ENCODE results near the gene IGFL4. TPM values are rescaled to one million over a fixed set of nuclear protein-coding genes. Genes with fewer than 3 reads are reported as not detected.

IGFL4 gene
- total and polyA plus RNA-seq, 2 of the 13 experiments (the other 11 are each of a cell fraction or from before 2014, with no cell fraction given), result 1.2 to 1.4 TPM

- TF ChIP-seq ZNF780A (CRISPR knock-in tag; IDR thresholded peaks at IDR 0.05), result no peak
- TF ChIP-seq MAX (IDR thresholded peaks at IDR 0.05), result 0 out of 2 replicates have a peak, but pooled peaks have one; percentile 34
- no peak for TF ChIP-seq ZNF577 (CRISPR knock-in tag; IDR thresholded peaks at IDR 0.05; ENCODE audit: borderline replicate concordance, low read depth)
- TF ChIP-seq, protein P1, sequence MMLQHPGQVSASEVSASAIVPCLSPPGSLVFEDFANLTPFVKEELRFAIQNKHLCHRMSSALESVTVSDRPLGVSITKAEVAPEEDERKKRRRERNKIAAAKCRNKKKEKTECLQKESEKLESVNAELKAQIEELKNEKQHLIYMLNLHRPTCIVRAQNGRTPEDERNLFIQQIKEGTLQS (CRISPR knock-in tag; IDR thresholded peaks at IDR 0.05), result no peak
- TF ChIP-seq, protein P2, sequence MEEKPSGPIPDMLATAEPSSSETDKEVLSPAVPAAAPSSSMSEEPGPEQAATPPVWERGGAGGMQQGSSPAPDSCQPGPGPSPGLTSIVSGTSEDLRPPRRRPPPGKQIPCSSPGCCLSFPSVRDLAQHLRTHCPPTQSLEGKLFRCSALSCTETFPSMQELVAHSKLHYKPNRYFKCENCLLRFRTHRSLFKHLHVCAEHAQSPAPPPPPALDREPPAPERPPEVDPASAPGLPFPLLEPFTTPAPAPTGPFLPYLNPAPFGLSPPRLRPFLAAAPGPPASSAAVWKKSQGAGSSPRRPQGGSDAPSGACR (CRISPR knock-in tag; IDR thresholded peaks at IDR 0.05), result no peak
- TF ChIP-seq HMG20A (CRISPR knock-in tag; IDR thresholded peaks at IDR 0.05; ENCODE audit: borderline replicate concordance), result no peak
- no peak for TF ChIP-seq SNAPC5 (CRISPR knock-in tag; IDR thresholded peaks at IDR 0.05; ENCODE audit: borderline replicate concordance)
- TF ChIP-seq YEATS2 (CRISPR knock-in tag; IDR thresholded peaks at IDR 0.05; ENCODE audit: borderline replicate concordance), result no peak; the same call in 1 of the 2 replicates
- TF ChIP-seq, protein P3, sequence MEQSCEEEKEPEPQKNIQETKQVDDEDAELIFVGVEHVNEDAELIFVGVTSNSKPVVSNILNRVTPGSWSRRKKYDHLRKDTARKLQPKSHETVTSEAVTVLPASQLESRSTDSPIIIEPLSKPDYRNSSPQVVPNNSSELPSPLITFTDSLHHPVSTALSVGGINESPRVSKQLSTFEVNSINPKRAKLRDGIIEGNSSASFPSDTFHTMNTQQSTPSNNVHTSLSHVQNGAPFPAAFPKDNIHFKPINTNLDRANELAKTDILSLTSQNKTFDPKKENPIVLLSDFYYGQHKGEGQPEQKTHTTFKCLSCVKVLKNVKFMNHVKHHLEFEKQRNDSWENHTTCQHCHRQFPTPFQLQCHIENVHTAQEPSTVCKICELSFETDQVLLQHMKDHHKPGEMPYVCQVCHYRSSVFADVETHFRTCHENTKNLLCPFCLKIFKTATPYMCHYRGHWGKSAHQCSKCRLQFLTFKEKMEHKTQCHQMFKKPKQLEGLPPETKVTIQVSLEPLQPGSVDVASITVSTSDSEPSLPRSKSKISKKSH (CRISPR knock-in tag; IDR thresholded peaks at IDR 0.05; ENCODE audit: borderline replicate concordance), result peak; percentile 45; the same call in 1 of the 2 replicates
- peak; percentile 52; the same call in 1 of the 2 replicates for TF ChIP-seq ETV5 (CRISPR knock-in tag; IDR thresholded peaks at IDR 0.05; ENCODE audit: borderline replicate concordance)
- no peak for TF ChIP-seq ZFAT (CRISPR knock-in tag; conservative IDR thresholded peaks at IDR 0.05)
- TF ChIP-seq PAXIP1 (CRISPR knock-in tag; conservative IDR thresholded peaks at IDR 0.05), result no peak
- TF ChIP-seq MIER2 (CRISPR knock-in tag; IDR thresholded peaks at IDR 0.05), result no peak
- no peak for TF ChIP-seq SRSF1 (optimal IDR thresholded peaks at IDR 0.05; ENCODE audit: low read depth, low read length)
- TF ChIP-seq GRHL1 (CRISPR knock-in tag; conservative IDR thresholded peaks at IDR 0.05), result no peak
- TF ChIP-seq ZNF530 (CRISPR knock-in tag; IDR thresholded peaks at IDR 0.05; ENCODE audit: low read depth), result no peak
- peak; percentile 51; the same call in 1 of the 2 replicates for TF ChIP-seq SAFB2 (CRISPR knock-in tag; IDR thresholded peaks at IDR 0.05; ENCODE audit: borderline replicate concordance, low read depth)
- peak; percentile 90 for TF ChIP-seq YY1 (IDR thresholded peaks at IDR 0.05; ENCODE audit: insufficient read depth, insufficient replicate concordance, low read depth, low read length)
- TF ChIP-seq NR2F2 (IDR thresholded peaks at IDR 0.05; ENCODE audit: borderline replicate concordance, low read depth), result no peak
Observed at GRCh38 chr19:46076951-46077814, 36.4 kb upstream of the IGFL4 start (continued).
